Activated CD8-positive, alpha-beta T cell treated with anti-CD3 and anti-CD28 coated beads, Interleukin-2, amount 10 ng/mL, durations not matched to agents 7 days and 5 days (primary cell): ENCODE measurements around the gene GNAT1. TPM values are rescaled to one million over a fixed set of nuclear protein-coding genes. Genes with fewer than 3 reads are reported as not detected.

Experiments used
- ATAC-seq: fragments of 150-1000 bp; cut with Tn5 transposase; one replicate; pipeline ENCODE4 v1.10.0; 2021; ENCODE audit warnings: moderate library complexity
- CTCF ChIA-PET: fragments of 350-600 bp; sonication (Branson Sonifier 250); formaldehyde crosslinking; loops from one replicate; lab custom pipeline; 2021; ENCODE audit warnings: antibody characterized with exemption; lab: Charles Lee
- POLR2A ChIA-PET: fragments of 350-600 bp; sonication (Branson Sonifier 250); formaldehyde crosslinking; loops from one replicate; lab custom pipeline; 2021; ENCODE audit warnings: antibody characterized with exemption; lab: Charles Lee
- DNase-seq: peaks from one replicate; pipeline ENCODE4 v3.0.0-alpha.2; 2020
- H3K27ac Mint-ChIP-seq: one replicate; pipeline ENCODE4 v1.8.0; 2021; ENCODE audit warnings: mild to moderate bottlenecking, mixed read lengths
- H3K27me3 Mint-ChIP-seq: one replicate; pipeline ENCODE4 v1.8.0; 2021; ENCODE audit warnings: low read depth, mixed read lengths
- H3K36me3 Mint-ChIP-seq: one replicate; pipeline ENCODE4 v1.8.0; 2021; ENCODE audit warnings: low read depth, mixed read lengths
- H3K4me1 Mint-ChIP-seq: one replicate; pipeline ENCODE4 v1.8.0; 2021; ENCODE audit warnings: low read depth, mixed read lengths
- H3K4me3 Mint-ChIP-seq: one replicate; pipeline ENCODE4 v1.8.0; 2021; ENCODE audit warnings: mild to moderate bottlenecking, mixed read lengths
- H3K9me3 Mint-ChIP-seq: one replicate; pipeline ENCODE4 v1.8.0; 2022; ENCODE audit warnings: mixed read lengths; ENCODE audit not compliant: insufficient read depth
- total RNA-seq, 2 experiments: library from RNA; stranded (reverse); gene quantifications; one replicate each; pipeline ENCODE4 v1.2.3, GENCODE V29; 2021

Gene GNAT1
- total RNA-seq, 2 experiments from 2014 or later: not detected

- no peak overlapping the region for H3K4me3 Mint-ChIP-seq
- H3K4me1 Mint-ChIP-seq: no peaks in the 10 kb centered on the region
- no peaks in the 10 kb centered on the region for H3K36me3 Mint-ChIP-seq
- ATAC-seq: no peak
- no peak overlapping the region for H3K27ac Mint-ChIP-seq
- H3K27me3 Mint-ChIP-seq: no peaks in the 10 kb centered on the region
- no peak for DNase-seq
- ChIA-PET POLR2A (interaction anchor here (0.7 kb wide), 1 partner anchor 9 kb away, joined by 4 read pairs; no protein-coding TSS in a partner anchor), CTCF (interaction anchor here (1.8 kb wide), 1 partner anchor 81 kb away, joined by 5 read pairs; no protein-coding TSS in a partner anchor)
- H3K9me3 Mint-ChIP-seq: no peaks in the 10 kb centered on the region
These were observed 26.2 kb upstream of the GNAT1 start for GRCh38 chr3:50164984-50165909.

GRCh38 chr3:50165910-50166538 is 25.4 kb upstream of the GNAT1 start:
- ATAC-seq (no peak), DNase-seq (no peak)
- H3K4me1 Mint-ChIP-seq: no peaks in the 10 kb centered on the region
- CTCF ChIA-PET: no interaction called here
- H3K36me3 Mint-ChIP-seq: no peaks in the 10 kb centered on the region
- H3K27ac Mint-ChIP-seq: no peak overlapping the region
- no peaks in the 10 kb centered on the region for H3K9me3 Mint-ChIP-seq
- H3K4me3 Mint-ChIP-seq: no peak overlapping the region
- POLR2A ChIA-PET: no interaction called here
- H3K27me3 Mint-ChIP-seq: no peaks in the 10 kb centered on the region

DNA sequence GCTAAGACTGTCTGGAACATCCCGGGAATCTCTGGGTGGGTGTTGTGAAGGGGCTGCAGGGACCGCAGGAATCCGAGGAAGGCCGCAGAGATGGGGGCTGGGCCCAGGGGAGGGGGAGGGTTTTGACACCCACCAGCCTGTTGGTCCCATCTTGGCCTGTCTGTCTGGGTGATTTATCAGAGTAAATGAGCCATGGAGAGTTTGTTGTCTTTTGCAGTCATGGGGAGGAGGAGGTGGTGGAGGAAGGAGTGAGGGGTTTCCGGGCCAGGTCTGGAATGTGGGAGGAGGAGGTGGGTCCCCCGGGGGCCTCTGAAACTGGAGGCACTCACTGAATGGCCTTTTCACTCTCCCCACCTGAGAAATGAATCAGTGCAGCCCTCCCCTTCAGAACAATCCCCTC is 24.8 kb upstream of the GNAT1 start:
- no peaks in the 10 kb centered on the region for H3K27me3 Mint-ChIP-seq
- no peaks in the 10 kb centered on the region for H3K9me3 Mint-ChIP-seq
- H3K4me1 Mint-ChIP-seq: no peaks in the 10 kb centered on the region
- no peaks in the 10 kb centered on the region for H3K36me3 Mint-ChIP-seq
- no peak overlapping the region for H3K27ac Mint-ChIP-seq
- H3K4me3 Mint-ChIP-seq: no peak overlapping the region
- POLR2A ChIA-PET: no interaction called here
- DNase-seq (no peak), ATAC-seq (no peak)
- CTCF ChIA-PET: no interaction called here

DNA sequence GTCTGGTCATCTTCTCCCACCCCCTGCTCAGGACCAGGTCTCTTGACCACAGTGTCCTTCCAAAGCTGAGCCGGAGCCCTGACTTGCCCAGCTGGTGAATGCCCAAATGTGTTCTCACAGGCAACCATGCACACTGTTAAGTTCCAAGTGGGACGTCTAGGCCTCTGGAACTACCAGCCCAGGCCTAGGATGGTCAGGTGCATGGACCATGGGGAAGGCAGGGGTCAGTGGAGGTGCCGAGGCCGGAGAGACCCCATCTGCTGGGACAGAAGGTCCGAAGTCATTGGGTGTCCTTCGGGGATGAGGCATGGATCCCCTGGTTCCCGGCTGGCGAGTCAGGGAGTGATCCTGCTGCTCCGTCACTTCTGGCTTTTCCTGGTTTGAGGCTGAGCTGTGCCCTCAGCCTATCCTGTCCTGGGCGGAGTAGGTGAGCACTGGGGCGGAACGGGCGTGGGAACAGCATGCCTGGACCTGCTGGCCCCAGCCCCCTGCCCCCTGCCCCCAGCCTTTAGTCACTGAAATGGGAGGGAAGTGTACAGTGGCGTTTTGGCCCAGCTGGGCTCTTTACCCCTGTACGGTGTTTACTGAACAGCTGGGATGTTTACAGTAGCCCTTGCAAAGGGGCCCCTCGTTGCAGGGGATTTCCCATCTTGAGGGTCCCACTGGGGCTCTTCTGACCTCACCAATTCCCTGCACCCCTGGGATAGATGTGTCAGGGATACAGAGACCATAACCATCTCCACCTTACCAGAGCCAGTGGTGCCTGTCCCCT is 24.2 kb upstream of the GNAT1 start:
- CTCF ChIA-PET: no interaction called here
- no peak for ATAC-seq
- POLR2A ChIA-PET: no interaction called here
- no peak for DNase-seq
- no peaks in the 10 kb centered on the region for H3K36me3 Mint-ChIP-seq
- H3K9me3 Mint-ChIP-seq: no peaks in the 10 kb centered on the region
- no peaks in the 10 kb centered on the region for H3K27me3 Mint-ChIP-seq
- H3K4me1 Mint-ChIP-seq: no peaks in the 10 kb centered on the region
- H3K27ac Mint-ChIP-seq: no peak overlapping the region
- no peak overlapping the region for H3K4me3 Mint-ChIP-seq

DNA sequence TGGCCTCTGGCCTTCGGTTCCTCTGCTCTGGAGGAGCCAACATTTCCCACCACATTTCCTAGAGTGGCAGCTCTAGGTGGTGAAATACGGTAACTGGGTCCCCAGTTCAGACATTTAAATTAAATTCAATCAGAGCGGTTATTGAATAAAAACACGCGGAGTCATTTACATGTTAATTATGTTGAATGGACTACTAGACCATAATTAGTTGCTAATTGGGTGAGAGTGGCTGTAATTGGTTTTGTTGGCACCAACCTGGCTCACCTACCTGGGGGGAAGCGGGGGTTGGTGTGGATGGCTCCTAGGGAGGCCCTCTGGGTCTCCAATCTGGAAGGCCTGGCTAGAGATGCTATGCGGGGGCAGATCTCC is 23.6 kb upstream of the GNAT1 start:
- no peaks in the 10 kb centered on the region for H3K36me3 Mint-ChIP-seq
- no peak for DNase-seq
- H3K9me3 Mint-ChIP-seq: no peaks in the 10 kb centered on the region
- POLR2A ChIA-PET: no interaction called here
- no peak overlapping the region for H3K4me3 Mint-ChIP-seq
- no peaks in the 10 kb centered on the region for H3K27me3 Mint-ChIP-seq
- no peaks in the 10 kb centered on the region for H3K4me1 Mint-ChIP-seq
- no peak for ATAC-seq
- no peak overlapping the region for H3K27ac Mint-ChIP-seq
- CTCF ChIA-PET: no interaction called here

- ChIA-PET POLR2A (no interaction called here), CTCF (no interaction called here)
- no peaks in the 10 kb centered on the region for H3K36me3 Mint-ChIP-seq
- H3K4me3 Mint-ChIP-seq: no peak overlapping the region
- no peaks in the 10 kb centered on the region for H3K9me3 Mint-ChIP-seq
- H3K4me1 Mint-ChIP-seq: no peaks in the 10 kb centered on the region
- no peaks in the 10 kb centered on the region for H3K27me3 Mint-ChIP-seq
- no peak for DNase-seq
- H3K27ac Mint-ChIP-seq: no peak overlapping the region
- no peak for ATAC-seq
These were observed 23.0 kb upstream of the GNAT1 start for GRCh38 chr3:50168388-50168787.

DNA sequence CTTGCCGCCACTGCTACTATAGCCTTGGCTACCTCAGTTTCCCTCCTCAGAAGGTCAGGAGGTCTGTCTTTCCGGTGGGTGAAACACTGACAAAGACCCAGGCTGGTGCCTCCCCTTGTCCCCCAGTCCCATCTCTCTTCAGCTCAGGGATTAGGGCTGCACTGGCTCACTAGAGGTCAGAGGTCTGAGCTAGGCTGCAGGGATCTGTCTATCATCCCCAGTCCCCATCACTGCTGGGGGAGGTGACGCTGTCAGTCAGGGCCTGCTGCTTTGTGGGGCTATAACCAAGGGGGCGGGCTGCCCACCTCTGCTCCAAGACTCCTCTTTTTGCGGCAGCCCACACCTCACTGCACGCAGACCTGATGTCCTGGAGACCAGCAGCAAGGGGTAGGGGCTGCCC is 22.6 kb upstream of the GNAT1 start:
- ChIA-PET POLR2A (no interaction called here), CTCF (no interaction called here)
- H3K27ac Mint-ChIP-seq: no peak overlapping the region
- H3K36me3 Mint-ChIP-seq: no peaks in the 10 kb centered on the region
- no peaks in the 10 kb centered on the region for H3K9me3 Mint-ChIP-seq
- no peak for DNase-seq
- no peak overlapping the region for H3K4me3 Mint-ChIP-seq
- no peaks in the 10 kb centered on the region for H3K27me3 Mint-ChIP-seq
- ATAC-seq: no peak
- H3K4me1 Mint-ChIP-seq: peaks cover 3% of the 10 kb centered on the region

DNA sequence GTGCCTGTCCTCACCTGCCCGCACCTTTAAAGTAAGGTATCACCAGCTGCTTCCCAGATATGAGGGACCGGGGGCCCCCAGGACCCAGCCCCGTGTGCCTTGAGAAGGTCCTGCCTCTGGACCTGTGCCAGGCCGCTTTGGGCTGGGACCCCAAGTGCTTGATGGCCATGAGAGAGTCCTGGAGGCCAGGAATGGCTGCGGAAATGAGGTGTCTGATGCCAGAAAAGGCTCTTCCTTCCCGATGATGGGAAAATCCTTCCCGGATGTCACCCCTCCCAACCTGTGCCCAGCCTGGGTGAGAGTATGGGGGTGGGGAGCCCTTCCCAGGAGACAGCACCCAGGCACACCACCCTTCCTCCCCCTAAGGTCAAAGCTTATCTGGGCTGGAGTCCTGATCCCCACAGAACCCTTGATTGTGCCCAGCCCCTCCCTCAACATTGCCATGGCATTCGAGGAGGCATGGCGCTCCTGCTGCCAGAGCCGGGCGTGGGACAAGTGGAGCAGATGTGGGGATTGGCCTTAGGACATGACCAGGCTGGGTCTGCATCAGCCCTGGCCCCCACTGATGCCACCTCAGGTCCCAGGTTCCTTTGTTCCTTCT is 22.1 kb upstream of the GNAT1 start:
- CTCF ChIA-PET: interaction anchor here (1.4 to 1.5 kb wide), 2 partner anchors 23 to 25 kb away, joined by 3 to 4 read pairs; no protein-coding TSS in a partner anchor
- H3K27ac Mint-ChIP-seq: no peak overlapping the region
- POLR2A ChIA-PET: no interaction called here

DNA sequence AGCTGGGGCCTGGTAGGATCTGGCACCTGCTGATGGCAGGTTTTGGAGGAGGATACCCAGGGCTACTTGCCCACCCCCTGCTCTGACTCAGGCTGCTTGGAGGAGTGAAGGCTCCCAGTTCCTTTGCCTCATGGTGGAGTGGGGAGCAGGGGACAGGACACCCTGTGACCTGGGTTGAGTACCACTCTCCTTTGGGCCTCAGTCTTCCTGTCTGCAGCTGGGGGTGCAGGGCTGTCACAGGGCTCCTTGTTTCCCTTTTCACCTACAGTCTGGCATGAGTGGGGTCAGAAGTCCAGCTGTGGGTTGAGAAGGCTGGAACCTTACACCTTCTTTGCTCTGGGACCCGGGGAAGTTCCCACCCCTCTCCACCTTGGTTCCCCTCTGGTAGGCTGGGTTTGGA is 21.6 kb upstream of the GNAT1 start:
- Mint-ChIP-seq H3K27ac (no peak overlapping the region), H3K36me3 (no peaks in the 10 kb centered on the region), H3K4me1 (peaks cover 5% of the 10 kb centered on the region), H3K27me3 (no peaks in the 10 kb centered on the region), H3K9me3 (no peaks in the 10 kb centered on the region), H3K4me3 (no peak overlapping the region)
- ChIA-PET CTCF (interaction anchor here (1.0 to 1.5 kb wide), 3 partner anchors 22 to 77 kb away, joined by 3 to 4 read pairs (median 3); no protein-coding TSS in a partner anchor), POLR2A (no interaction called here)
- ATAC-seq (no peak), DNase-seq (no peak)

More for the DNA sequence above, 22.1 kb upstream of the GNAT1 start:
- ATAC-seq: no peak
- no peaks in the 10 kb centered on the region for H3K36me3 Mint-ChIP-seq
- H3K4me3 Mint-ChIP-seq: no peak overlapping the region
- peaks cover 5% of the 10 kb centered on the region for H3K4me1 Mint-ChIP-seq
- DNase-seq: no peak
- no peaks in the 10 kb centered on the region for H3K27me3 Mint-ChIP-seq
- no peaks in the 10 kb centered on the region for H3K9me3 Mint-ChIP-seq

GRCh38 chr3:50170689-50171088 is 20.7 kb upstream of the GNAT1 start:
- H3K27me3 Mint-ChIP-seq: no peaks in the 10 kb centered on the region
- no peak for DNase-seq
- H3K4me1 Mint-ChIP-seq: peaks cover 5% of the 10 kb centered on the region
- H3K27ac Mint-ChIP-seq: no peak overlapping the region
- no peak overlapping the region for H3K4me3 Mint-ChIP-seq
- no peaks in the 10 kb centered on the region for H3K36me3 Mint-ChIP-seq
- CTCF ChIA-PET: interaction anchor here (1.0 to 1.5 kb wide), 3 partner anchors 22 to 76 kb away, joined by 3 to 4 read pairs (median 3); no protein-coding TSS in a partner anchor
- POLR2A ChIA-PET: no interaction called here
- ATAC-seq: no peak
- H3K9me3 Mint-ChIP-seq: no peaks in the 10 kb centered on the region

DNA sequence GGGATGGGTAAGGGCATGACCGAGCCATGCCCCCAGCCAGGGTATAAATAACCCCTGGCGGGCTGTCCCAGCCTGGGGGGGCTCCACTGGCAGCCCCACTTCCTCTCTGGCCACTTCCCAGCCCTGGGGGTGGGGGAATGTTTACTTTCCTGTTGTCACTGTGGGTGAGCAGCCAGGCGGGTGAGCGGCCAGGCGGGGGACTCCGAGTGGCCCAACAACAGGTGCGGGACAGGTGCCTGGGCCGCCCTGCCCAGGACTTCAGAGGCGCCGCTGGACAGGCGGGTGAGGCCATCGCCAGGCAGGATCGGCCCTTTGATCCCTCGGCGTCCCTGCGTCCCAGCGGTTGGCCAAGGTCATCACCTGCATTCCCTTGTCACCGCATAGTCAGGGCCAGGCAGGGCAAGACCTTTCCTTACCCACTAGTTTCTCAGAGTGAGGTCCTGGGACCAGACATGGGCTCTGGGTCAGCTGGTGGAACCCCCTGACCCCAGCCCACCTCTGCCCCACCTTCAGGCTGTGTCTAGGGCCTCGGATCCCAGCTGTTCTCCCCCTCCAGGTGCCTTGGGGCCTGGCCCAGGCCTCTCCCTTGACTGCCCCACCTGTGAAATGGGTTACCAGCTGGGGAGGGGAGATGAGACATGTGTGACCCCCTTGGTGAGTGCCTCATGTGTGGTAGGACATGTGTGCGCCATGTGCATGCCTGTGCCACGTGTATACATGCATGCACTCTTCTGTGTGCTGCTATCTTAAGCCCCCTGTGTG is 19.7 kb upstream of the GNAT1 start:
- H3K9me3 Mint-ChIP-seq: no peaks in the 10 kb centered on the region
- CTCF ChIA-PET: interaction anchor here (1.3 kb wide), 1 partner anchor 90 kb away, joined by 3 read pairs; no protein-coding TSS in a partner anchor
- POLR2A ChIA-PET: interaction anchor here (1.2 kb wide), 1 partner anchor 57 kb away, joined by 3 read pairs; no protein-coding TSS in a partner anchor

More for the DNA sequence above, 19.7 kb upstream of the GNAT1 start:
- Mint-ChIP-seq H3K4me1 (peaks cover 5% of the 10 kb centered on the region), H3K27me3 (no peaks in the 10 kb centered on the region), H3K36me3 (no peaks in the 10 kb centered on the region), H3K4me3 (no peak overlapping the region), H3K27ac (no peak overlapping the region)
- DNase-seq (no peak), ATAC-seq (no peak)
